CD4-positive, alpha-beta memory T cell (primary cell): ENCODE results near the gene SLC12A5. TPM values are rescaled to one million over a fixed set of nuclear protein-coding genes. Genes with fewer than 3 reads are reported as not detected.

Source experiments
- polyA plus RNA-seq, 2 donors: library from polyadenylated mRNA; unstranded; fragments of 300-500 nt; fragmentation: Illumina TruSeq; gene quantifications; one replicate each; pipeline ENCODE4 v1.2.3, GENCODE V29; 2021
- total RNA-seq, 2 experiments: library from RNA; stranded (reverse); gene quantifications; one replicate each; pipeline ENCODE4 v1.2.3, GENCODE V29; 2021

SLC12A5 gene
- total and polyA plus RNA-seq, 4 experiments from 2014 or later = not detected

Other genes with a start within 250 kb of the SLC12A5 start
- gene WFDC3, start 237.3 kb upstream of the SLC12A5 start, total RNA-seq = not detected
- gene WFDC3, start 237.3 kb upstream of the SLC12A5 start, polyA plus RNA-seq = not detected
- 10 to 100 TPM; 18.6 TPM for gene DNTTIP1, start 237.3 kb upstream of the SLC12A5 start, total RNA-seq
- 10 to 100 TPM; 37.3 to 49.9 TPM for gene DNTTIP1, start 237.3 kb upstream of the SLC12A5 start, polyA plus RNA-seq
- under 1 TPM; 0.55 to 0.61 TPM for gene UBE2C, start 216.6 kb upstream of the SLC12A5 start, total RNA-seq
- under 1 TPM in 1 of 2 donors, not detected in 1; 0.36 TPM for gene UBE2C, start 216.6 kb upstream of the SLC12A5 start, polyA plus RNA-seq
- gene TNNC2, start 201.9 kb upstream of the SLC12A5 start, total RNA-seq = not detected
- gene TNNC2, start 201.9 kb upstream of the SLC12A5 start, polyA plus RNA-seq = under 1 TPM; 0.61 to 0.67 TPM
- gene SNX21, start 195.4 kb upstream of the SLC12A5 start, total RNA-seq = 1 to 10 TPM; 2.6 to 3.5 TPM
- gene SNX21, start 195.4 kb upstream of the SLC12A5 start, polyA plus RNA-seq = 1 to 10 TPM in 1 of 2 donors, under 1 TPM in 1; 0.20 to 1.8 TPM
- gene ACOT8, start 171.8 kb upstream of the SLC12A5 start, total RNA-seq = 10 to 100 TPM; 30.6 to 33.4 TPM
- gene ACOT8, start 171.8 kb upstream of the SLC12A5 start, polyA plus RNA-seq = 10 to 100 TPM; 38.0 to 54.3 TPM
- gene ZSWIM3, start 171.6 kb upstream of the SLC12A5 start, total RNA-seq = 1 to 10 TPM; 6.7 to 7.1 TPM
- 1 to 10 TPM in 1 of 2 donors, under 1 TPM in 1; 0.77 to 2.5 TPM for gene ZSWIM3, start 171.6 kb upstream of the SLC12A5 start, polyA plus RNA-seq
- 10 to 100 TPM; 18.2 to 18.5 TPM for gene ZSWIM1, start 148.0 kb upstream of the SLC12A5 start, total RNA-seq
- 1 to 10 TPM in 1 of 2 donors, under 1 TPM in 1; 0.86 to 8.5 TPM for gene ZSWIM1, start 148.0 kb upstream of the SLC12A5 start, polyA plus RNA-seq
- gene SPATA25, start 141.6 kb upstream of the SLC12A5 start, total RNA-seq = 1 to 10 TPM; 2.8 to 4.7 TPM
- gene SPATA25, start 141.6 kb upstream of the SLC12A5 start, polyA plus RNA-seq = under 1 TPM in 1 of 2 donors, not detected in 1; 0.38 TPM
- gene NEURL2, start 138.0 kb upstream of the SLC12A5 start, total RNA-seq = 1 to 10 TPM; 5.5 to 5.6 TPM
- gene NEURL2, start 138.0 kb upstream of the SLC12A5 start, polyA plus RNA-seq = under 1 TPM; 0.29 to 0.75 TPM
- 100 to 1,000 TPM; 102 to 103 TPM for gene CTSA, start 137.9 kb upstream of the SLC12A5 start, total RNA-seq
- 100 to 1,000 TPM; 143 to 165 TPM for gene CTSA, start 137.9 kb upstream of the SLC12A5 start, polyA plus RNA-seq
- gene PLTP, start 117.1 kb upstream of the SLC12A5 start, total RNA-seq = under 1 TPM in 1 of 2 experiments, not detected in 1; 0.19 TPM
- under 1 TPM; 0.29 to 0.69 TPM for gene PLTP, start 117.1 kb upstream of the SLC12A5 start, polyA plus RNA-seq
- gene PCIF1, start 94.5 kb upstream of the SLC12A5 start, total RNA-seq = 10 to 100 TPM; 63.1 to 69.4 TPM
- 10 to 100 TPM; 70.9 to 83.4 TPM for gene PCIF1, start 94.5 kb upstream of the SLC12A5 start, polyA plus RNA-seq
- 10 to 100 TPM; 62.5 to 63.2 TPM for gene ZNF335, start 57.0 kb upstream of the SLC12A5 start, total RNA-seq
- gene ZNF335, start 57.0 kb upstream of the SLC12A5 start, polyA plus RNA-seq = 10 to 100 TPM in 1 of 2 donors, 1 to 10 TPM in 1; 6.4 to 16.5 TPM
- 10 to 100 TPM; 32.9 to 35.3 TPM for gene MMP9, start 20.3 kb upstream of the SLC12A5 start, total RNA-seq
- gene MMP9, start 20.3 kb upstream of the SLC12A5 start, polyA plus RNA-seq = not detected
- gene NCOA5, start 60.7 kb downstream of the SLC12A5 start, total RNA-seq = 10 to 100 TPM; 37.8 to 47.2 TPM
- gene NCOA5, start 60.7 kb downstream of the SLC12A5 start, polyA plus RNA-seq = 10 to 100 TPM; 12.8 to 39.4 TPM
- gene CD40, start 89.1 kb downstream of the SLC12A5 start, total RNA-seq = 1 to 10 TPM; 2.5 to 2.9 TPM
- gene CD40, start 89.1 kb downstream of the SLC12A5 start, polyA plus RNA-seq = 1 to 10 TPM; 3.1 to 3.7 TPM